GM23338 (cell line): Measurements from ENCODE around the gene GPR158. TPM values are rescaled to one million over a fixed set of nuclear protein-coding genes. Genes with fewer than 3 reads are reported as not detected.

ENCODE experiments used
- ATAC-seq: fragments of 200-7000 bp; cut with Tn5 transposase; 3 replicates; pipeline ENCODE4 v1.9.1; 2020
- DNase-seq: peaks from one replicate; pipeline ENCODE4 v3.0.0-alpha.2; 2015; ENCODE audit warnings: low spot score
- H2AFZ ChIP-seq: fragments of 200-600 bp; sonication (generic); 2 replicates; pipeline ENCODE4 v1.8.0; 2016; ENCODE audit warnings: antibody characterized with exemption, mild to moderate bottlenecking, moderate library complexity
- H3F3A ChIP-seq: fragments of 200-600 bp; sonication (generic); replicated peaks from 2 replicates; pipeline ENCODE4 v1.8.0; 2017; ENCODE audit warnings: antibody characterized with exemption, mixed run types, low read depth
- H3K27ac ChIP-seq: fragments of 200-600 bp; sonication (generic); 2 replicates; pipeline ENCODE4 v1.6.1; 2016; ENCODE audit warnings: low read depth
- H3K27me3 ChIP-seq: fragments of 200-600 bp; sonication (generic); 2 replicates; pipeline ENCODE4 v1.8.0; 2016; ENCODE audit warnings: mild to moderate bottlenecking, mixed run types, moderate library complexity; ENCODE audit not compliant: insufficient read depth
- H3K36me3 ChIP-seq: fragments of 200-600 bp; sonication (generic); 2 replicates; pipeline ENCODE4 v1.8.0; 2016; ENCODE audit warnings: mild to moderate bottlenecking; ENCODE audit not compliant: insufficient read depth
- H3K4me1 ChIP-seq: fragments of 200-600 bp; sonication (generic); 2 replicates; pipeline ENCODE4 v1.8.0; 2016; ENCODE audit warnings: mild to moderate bottlenecking, moderate library complexity; ENCODE audit not compliant: insufficient read depth
- H3K4me2 ChIP-seq: fragments of 200-600 bp; sonication (generic); 2 replicates; pipeline ENCODE4 v1.7.1; 2017; ENCODE audit warnings: mixed run types
- H3K4me3 ChIP-seq: fragments of 200-600 bp; sonication (generic); 2 replicates; pipeline ENCODE4 v1.6.1; 2016; ENCODE audit warnings: mixed run types
- H3K79me2 ChIP-seq: fragments of 200-600 bp; sonication (generic); replicated peaks from 2 replicates; pipeline ENCODE4 v1.8.0; 2017; ENCODE audit warnings: mild to moderate bottlenecking; ENCODE audit not compliant: insufficient read depth
- H3K9me2 ChIP-seq: fragments of 200-600 bp; sonication (generic); 2 replicates; pipeline ENCODE4 v1.8.0; 2017; ENCODE audit not compliant: insufficient read depth
- H4K20me1 ChIP-seq: fragments of 200-600 bp; sonication (generic); replicated peaks from 2 replicates; pipeline ENCODE4 v1.8.0; 2017; ENCODE audit warnings: mild to moderate bottlenecking; ENCODE audit not compliant: insufficient read depth
- H3K27ac Mint-ChIP-seq: 2 replicates; pipeline ENCODE4 v1.8.0; 2020; ENCODE audit warnings: inconsistent platforms, mild to moderate bottlenecking, moderate library complexity, mixed read lengths
- H3K27me3 Mint-ChIP-seq: 3 replicates; pipeline ENCODE4 v1.8.0; 2022; ENCODE audit warnings: low read depth, mild to moderate bottlenecking, moderate library complexity, mixed read lengths, inconsistent platforms; ENCODE audit not compliant: insufficient read depth, poor library complexity
- H3K36me3 Mint-ChIP-seq: 3 replicates; pipeline ENCODE4 v1.8.0; 2021; ENCODE audit warnings: low read depth, mild to moderate bottlenecking, inconsistent platforms, moderate library complexity, mixed read lengths
- H3K4me1 Mint-ChIP-seq: 3 replicates; pipeline ENCODE4 v1.8.0; 2020; ENCODE audit warnings: mild to moderate bottlenecking, inconsistent platforms, mixed read lengths
- H3K4me3 Mint-ChIP-seq: 3 replicates; pipeline ENCODE4 v1.8.0; 2021; ENCODE audit warnings: moderate library complexity, mild to moderate bottlenecking, inconsistent platforms, mixed read lengths
- H3K9me3 Mint-ChIP-seq: 3 replicates; pipeline ENCODE4 v1.8.0; 2020; ENCODE audit warnings: moderate library complexity, mild to moderate bottlenecking, inconsistent platforms, mixed read lengths
- CREB1 ChIP-seq: fragments of 250-450 bp; sonication (Bioruptor Pico); IDR thresholded peaks from 2 replicates; pipeline ENCODE4 v1.5.0; 2020; ENCODE audit warnings: low read depth, mild to moderate bottlenecking, moderate library complexity
- EZH2 ChIP-seq: fragments of 200-600 bp; sonication (generic); IDR thresholded peaks from one replicate; pipeline ENCODE4 v1.8.0; 2017; ENCODE audit warnings: antibody characterized with exemption, mild to moderate bottlenecking, low read depth; ENCODE audit not compliant: unreplicated experiment
- EZH2phosphoT487 ChIP-seq: fragments of 200-600 bp; sonication (generic); IDR thresholded peaks from one replicate; pipeline ENCODE4 v1.8.1; 2018; ENCODE audit warnings: antibody characterized with exemption; ENCODE audit not compliant: unreplicated experiment
- JUNB ChIP-seq: IDR thresholded peaks from one replicate; pipeline ENCODE4 v1.6.1; 2016; ENCODE audit warnings: antibody characterized with exemption; ENCODE audit not compliant: unreplicated experiment
- NANOG ChIP-seq: IDR thresholded peaks from 2 replicates; pipeline ENCODE4 v1.6.1; 2016; ENCODE audit warnings: antibody characterized with exemption, borderline replicate concordance
- POLR2AphosphoS5 ChIP-seq: IDR thresholded peaks from 2 replicates; pipeline ENCODE4 v1.6.1; 2016; ENCODE audit warnings: antibody characterized with exemption, low read depth
- STAT1 ChIP-seq: IDR thresholded peaks from one replicate; pipeline ENCODE4 v1.6.1; 2016; ENCODE audit warnings: antibody characterized with exemption; ENCODE audit not compliant: unreplicated experiment
- ZNF114 ChIP-seq: fragments of 250-450 bp; sonication (Bioruptor Pico); IDR thresholded peaks from 2 replicates; pipeline ENCODE4 v1.5.0; 2020; ENCODE audit warnings: mild to moderate bottlenecking, moderate library complexity
- ZNF331 ChIP-seq: fragments of 250-450 bp; sonication (Bioruptor Pico); IDR thresholded peaks from 2 replicates; pipeline ENCODE4 v1.5.0; 2020; ENCODE audit warnings: low read depth, mild to moderate bottlenecking, moderate library complexity
- polyA plus RNA-seq: library from polyadenylated mRNA; unstranded; fragments of >200 nt; fragmentation: Nextera tagmentation; extraction: Ambion mirVana; gene quantifications from 2 replicates; pipeline ENCODE4 v1.2.1, GENCODE V29; 2016
- total RNA-seq: library from RNA; depleted of rRNA; stranded (reverse); fragments of >200 nt; shearing (Covaris generic); gene quantifications from 2 replicates; pipeline ENCODE4 v1.2.3, GENCODE V29; 2014
- TF ChIP-seq, protein P1 (sequence below): IDR thresholded peaks from 2 replicates; pipeline ENCODE4 v1.6.1; 2016; ENCODE audit warnings: antibody characterized with exemption
- TF ChIP-seq, protein P2 (sequence below): fragments of 250-450 bp; sonication (Bioruptor Pico); IDR thresholded peaks from 2 replicates; pipeline ENCODE4 v1.5.0; 2020; ENCODE audit warnings: mild to moderate bottlenecking, moderate library complexity
- TF ChIP-seq, protein P3 (sequence below), 2 experiments: fragments of 200-600 bp in 1 of 2; sonication (generic) in 1 of 2; conservative IDR thresholded peaks; 2 replicates each; pipeline versions ENCODE4 v1.5.1 to v1.6.1; 2016 to 2017; ENCODE audit warnings: antibody characterized with exemption in 2 of 2, low read depth in 2 of 2, mild to moderate bottlenecking in 2 of 2, moderate library complexity in 1 of 2
- TF ChIP-seq, protein P4 (sequence below): IDR thresholded peaks from one replicate; pipeline ENCODE4 v1.6.1; 2018; ENCODE audit warnings: antibody characterized with exemption; ENCODE audit not compliant: unreplicated experiment

Gene GPR158
- total and polyA plus RNA-seq, 2 experiments from 2014 or later, result 0.13 to 1.5 TPM

DNA sequence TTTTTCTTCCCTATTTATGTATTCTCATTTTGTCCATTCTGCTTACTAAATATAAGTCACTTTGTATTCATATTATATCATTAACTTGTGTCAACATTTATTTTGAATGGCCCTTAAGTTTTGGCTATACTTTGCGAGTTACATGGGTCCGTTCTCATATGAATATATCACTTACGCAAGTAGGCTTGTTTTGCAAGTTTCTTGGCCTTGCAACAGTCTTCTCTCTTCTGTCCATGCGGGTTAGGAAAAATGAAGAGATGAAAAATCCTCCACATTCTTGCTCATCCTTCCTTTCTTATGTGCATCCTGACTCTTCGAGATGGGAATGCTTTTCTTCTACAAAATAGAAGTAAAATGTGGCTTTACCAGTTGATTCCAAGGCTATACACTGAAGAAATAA, 82.8 kb downstream of the GPR158 start (continued):
- no peak for TF ChIP-seq NANOG
- TF ChIP-seq ZNF114 (CRISPR knock-in tag), result no peak
- TF ChIP-seq EZH2, result no peak

DNA sequence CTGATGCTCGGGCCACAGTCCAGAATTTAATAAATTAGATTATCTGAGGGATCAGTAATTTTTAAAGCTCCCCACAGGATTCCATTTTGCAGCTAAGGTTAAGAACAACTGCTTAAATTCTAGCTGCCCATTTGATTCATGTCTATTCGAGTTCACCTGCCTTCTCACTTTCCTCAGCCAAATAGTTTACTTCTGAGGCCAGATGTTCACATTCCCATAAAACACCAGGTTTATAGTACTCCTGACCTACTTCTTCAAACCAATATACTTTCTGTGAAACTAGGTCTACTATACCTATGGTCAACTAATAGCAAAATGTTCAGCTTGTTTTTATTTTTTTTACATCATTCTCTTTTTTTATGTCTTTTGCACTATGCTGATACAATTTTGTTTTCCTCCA, 86.3 kb downstream of the GPR158 start:
- no peak overlapping the region for H2AFZ ChIP-seq
- no peaks in the 10 kb centered on the region for H3K36me3 Mint-ChIP-seq
- peaks cover 4% of the 10 kb centered on the region; the same call in 1 of the 3 replicates for H3K4me1 Mint-ChIP-seq
- no peak overlapping the region for H3K4me2 ChIP-seq
- H3F3A ChIP-seq, result no peaks in the 10 kb centered on the region
- H3K79me2 ChIP-seq, result no peaks in the 10 kb centered on the region
- no peak overlapping the region for H3K27ac ChIP-seq
- no peaks in the 10 kb centered on the region for H3K27me3 ChIP-seq
- H3K4me3 Mint-ChIP-seq, result no peak overlapping the region
- no peak for DNase-seq
- H3K4me3 ChIP-seq, result no peak overlapping the region
- no peaks in the 10 kb centered on the region for H4K20me1 ChIP-seq
- TF ChIP-seq CREB1 (CRISPR knock-in tag) (no peak), EZH2phosphoT487 (no peak), ZNF331 (CRISPR knock-in tag) (no peak), NANOG (no peak), JUNB (no peak), STAT1 (no peak), EZH2 (no peak), ZNF114 (CRISPR knock-in tag) (no peak), POLR2AphosphoS5 (no peak)
- TF ChIP-seq, protein P1, sequence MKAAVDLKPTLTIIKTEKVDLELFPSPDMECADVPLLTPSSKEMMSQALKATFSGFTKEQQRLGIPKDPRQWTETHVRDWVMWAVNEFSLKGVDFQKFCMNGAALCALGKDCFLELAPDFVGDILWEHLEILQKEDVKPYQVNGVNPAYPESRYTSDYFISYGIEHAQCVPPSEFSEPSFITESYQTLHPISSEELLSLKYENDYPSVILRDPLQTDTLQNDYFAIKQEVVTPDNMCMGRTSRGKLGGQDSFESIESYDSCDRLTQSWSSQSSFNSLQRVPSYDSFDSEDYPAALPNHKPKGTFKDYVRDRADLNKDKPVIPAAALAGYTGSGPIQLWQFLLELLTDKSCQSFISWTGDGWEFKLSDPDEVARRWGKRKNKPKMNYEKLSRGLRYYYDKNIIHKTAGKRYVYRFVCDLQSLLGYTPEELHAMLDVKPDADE, result no peak
- TF ChIP-seq, protein P2, sequence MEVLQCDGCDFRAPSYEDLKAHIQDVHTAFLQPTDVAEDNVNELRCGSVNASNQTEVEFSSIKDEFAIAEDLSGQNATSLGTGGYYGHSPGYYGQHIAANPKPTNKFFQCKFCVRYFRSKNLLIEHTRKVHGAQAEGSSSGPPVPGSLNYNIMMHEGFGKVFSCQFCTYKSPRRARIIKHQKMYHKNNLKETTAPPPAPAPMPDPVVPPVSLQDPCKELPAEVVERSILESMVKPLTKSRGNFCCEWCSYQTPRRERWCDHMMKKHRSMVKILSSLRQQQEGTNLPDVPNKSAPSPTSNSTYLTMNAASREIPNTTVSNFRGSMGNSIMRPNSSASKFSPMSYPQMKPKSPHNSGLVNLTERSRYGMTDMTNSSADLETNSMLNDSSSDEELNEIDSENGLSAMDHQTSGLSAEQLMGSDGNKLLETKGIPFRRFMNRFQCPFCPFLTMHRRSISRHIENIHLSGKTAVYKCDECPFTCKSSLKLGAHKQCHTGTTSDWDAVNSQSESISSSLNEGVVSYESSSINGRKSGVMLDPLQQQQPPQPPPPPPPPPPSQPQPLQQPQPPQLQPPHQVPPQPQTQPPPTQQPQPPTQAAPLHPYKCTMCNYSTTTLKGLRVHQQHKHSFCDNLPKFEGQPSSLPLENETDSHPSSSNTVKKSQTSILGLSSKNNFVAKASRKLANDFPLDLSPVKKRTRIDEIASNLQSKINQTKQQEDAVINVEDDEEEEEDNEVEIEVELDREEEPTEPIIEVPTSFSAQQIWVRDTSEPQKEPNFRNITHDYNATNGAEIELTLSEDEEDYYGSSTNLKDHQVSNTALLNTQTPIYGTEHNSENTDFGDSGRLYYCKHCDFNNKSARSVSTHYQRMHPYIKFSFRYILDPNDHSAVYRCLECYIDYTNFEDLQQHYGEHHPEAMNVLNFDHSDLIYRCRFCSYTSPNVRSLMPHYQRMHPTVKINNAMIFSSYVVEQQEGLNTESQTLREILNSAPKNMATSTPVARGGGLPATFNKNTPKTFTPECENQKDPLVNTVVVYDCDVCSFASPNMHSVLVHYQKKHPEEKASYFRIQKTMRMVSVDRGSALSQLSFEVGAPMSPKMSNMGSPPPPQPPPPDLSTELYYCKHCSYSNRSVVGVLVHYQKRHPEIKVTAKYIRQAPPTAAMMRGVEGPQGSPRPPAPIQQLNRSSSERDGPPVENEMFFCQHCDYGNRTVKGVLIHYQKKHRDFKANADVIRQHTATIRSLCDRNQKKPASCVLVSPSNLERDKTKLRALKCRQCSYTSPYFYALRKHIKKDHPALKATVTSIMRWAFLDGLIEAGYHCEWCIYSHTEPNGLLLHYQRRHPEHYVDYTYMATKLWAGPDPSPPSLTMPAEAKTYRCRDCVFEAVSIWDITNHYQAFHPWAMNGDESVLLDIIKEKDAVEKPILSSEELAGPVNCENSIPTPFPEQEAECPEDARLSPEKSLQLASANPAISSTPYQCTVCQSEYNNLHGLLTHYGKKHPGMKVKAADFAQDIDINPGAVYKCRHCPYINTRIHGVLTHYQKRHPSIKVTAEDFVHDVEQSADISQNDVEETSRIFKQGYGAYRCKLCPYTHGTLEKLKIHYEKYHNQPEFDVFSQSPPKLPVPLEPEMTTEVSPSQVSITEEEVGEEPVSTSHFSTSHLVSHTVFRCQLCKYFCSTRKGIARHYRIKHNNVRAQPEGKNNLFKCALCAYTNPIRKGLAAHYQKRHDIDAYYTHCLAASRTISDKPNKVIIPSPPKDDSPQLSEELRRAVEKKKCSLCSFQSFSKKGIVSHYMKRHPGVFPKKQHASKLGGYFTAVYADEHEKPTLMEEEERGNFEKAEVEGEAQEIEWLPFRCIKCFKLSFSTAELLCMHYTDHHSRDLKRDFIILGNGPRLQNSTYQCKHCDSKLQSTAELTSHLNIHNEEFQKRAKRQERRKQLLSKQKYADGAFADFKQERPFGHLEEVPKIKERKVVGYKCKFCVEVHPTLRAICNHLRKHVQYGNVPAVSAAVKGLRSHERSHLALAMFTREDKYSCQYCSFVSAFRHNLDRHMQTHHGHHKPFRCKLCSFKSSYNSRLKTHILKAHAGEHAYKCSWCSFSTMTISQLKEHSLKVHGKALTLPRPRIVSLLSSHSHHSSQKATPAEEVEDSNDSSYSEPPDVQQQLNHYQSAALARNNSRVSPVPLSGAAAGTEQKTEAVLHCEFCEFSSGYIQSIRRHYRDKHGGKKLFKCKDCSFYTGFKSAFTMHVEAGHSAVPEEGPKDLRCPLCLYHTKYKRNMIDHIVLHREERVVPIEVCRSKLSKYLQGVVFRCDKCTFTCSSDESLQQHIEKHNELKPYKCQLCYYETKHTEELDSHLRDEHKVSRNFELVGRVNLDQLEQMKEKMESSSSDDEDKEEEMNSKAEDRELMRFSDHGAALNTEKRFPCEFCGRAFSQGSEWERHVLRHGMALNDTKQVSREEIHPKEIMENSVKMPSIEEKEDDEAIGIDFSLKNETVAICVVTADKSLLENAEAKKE (CRISPR knock-in tag), result no peak
- TF ChIP-seq, protein P3, sequence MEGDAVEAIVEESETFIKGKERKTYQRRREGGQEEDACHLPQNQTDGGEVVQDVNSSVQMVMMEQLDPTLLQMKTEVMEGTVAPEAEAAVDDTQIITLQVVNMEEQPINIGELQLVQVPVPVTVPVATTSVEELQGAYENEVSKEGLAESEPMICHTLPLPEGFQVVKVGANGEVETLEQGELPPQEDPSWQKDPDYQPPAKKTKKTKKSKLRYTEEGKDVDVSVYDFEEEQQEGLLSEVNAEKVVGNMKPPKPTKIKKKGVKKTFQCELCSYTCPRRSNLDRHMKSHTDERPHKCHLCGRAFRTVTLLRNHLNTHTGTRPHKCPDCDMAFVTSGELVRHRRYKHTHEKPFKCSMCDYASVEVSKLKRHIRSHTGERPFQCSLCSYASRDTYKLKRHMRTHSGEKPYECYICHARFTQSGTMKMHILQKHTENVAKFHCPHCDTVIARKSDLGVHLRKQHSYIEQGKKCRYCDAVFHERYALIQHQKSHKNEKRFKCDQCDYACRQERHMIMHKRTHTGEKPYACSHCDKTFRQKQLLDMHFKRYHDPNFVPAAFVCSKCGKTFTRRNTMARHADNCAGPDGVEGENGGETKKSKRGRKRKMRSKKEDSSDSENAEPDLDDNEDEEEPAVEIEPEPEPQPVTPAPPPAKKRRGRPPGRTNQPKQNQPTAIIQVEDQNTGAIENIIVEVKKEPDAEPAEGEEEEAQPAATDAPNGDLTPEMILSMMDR (conservative IDR thresholded peaks at IDR 0.05; ENCODE audit: low read depth in 2 of 2), result no peak
- TF ChIP-seq, protein P4, sequence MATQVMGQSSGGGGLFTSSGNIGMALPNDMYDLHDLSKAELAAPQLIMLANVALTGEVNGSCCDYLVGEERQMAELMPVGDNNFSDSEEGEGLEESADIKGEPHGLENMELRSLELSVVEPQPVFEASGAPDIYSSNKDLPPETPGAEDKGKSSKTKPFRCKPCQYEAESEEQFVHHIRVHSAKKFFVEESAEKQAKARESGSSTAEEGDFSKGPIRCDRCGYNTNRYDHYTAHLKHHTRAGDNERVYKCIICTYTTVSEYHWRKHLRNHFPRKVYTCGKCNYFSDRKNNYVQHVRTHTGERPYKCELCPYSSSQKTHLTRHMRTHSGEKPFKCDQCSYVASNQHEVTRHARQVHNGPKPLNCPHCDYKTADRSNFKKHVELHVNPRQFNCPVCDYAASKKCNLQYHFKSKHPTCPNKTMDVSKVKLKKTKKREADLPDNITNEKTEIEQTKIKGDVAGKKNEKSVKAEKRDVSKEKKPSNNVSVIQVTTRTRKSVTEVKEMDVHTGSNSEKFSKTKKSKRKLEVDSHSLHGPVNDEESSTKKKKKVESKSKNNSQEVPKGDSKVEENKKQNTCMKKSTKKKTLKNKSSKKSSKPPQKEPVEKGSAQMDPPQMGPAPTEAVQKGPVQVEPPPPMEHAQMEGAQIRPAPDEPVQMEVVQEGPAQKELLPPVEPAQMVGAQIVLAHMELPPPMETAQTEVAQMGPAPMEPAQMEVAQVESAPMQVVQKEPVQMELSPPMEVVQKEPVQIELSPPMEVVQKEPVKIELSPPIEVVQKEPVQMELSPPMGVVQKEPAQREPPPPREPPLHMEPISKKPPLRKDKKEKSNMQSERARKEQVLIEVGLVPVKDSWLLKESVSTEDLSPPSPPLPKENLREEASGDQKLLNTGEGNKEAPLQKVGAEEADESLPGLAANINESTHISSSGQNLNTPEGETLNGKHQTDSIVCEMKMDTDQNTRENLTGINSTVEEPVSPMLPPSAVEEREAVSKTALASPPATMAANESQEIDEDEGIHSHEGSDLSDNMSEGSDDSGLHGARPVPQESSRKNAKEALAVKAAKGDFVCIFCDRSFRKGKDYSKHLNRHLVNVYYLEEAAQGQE, result no peak
- no peaks in the 10 kb centered on the region for H3K27me3 Mint-ChIP-seq
- H3K9me2 ChIP-seq, result peaks cover 7% of the 10 kb centered on the region; the same call in 1 of the 2 replicates
- no peaks in the 10 kb centered on the region for H3K36me3 ChIP-seq
- no peak for ATAC-seq
- H3K4me1 ChIP-seq, result no peaks in the 10 kb centered on the region
- no peaks in the 10 kb centered on the region for H3K9me3 Mint-ChIP-seq
- no peak overlapping the region for H3K27ac Mint-ChIP-seq
